ENCODE data around the gene CD302. TPM values are rescaled to one million over a fixed set of nuclear protein-coding genes. Genes with fewer than 3 reads are reported as not detected.

The CD302 gene
- total RNA-seq, 1 donor from 2014 or later = 1.1 TPM

- H3K4me1 ChIP-seq = no peaks in the 10 kb centered on the region
Observed at GRCh38 chr2:159775021-159775420, 23.0 kb downstream of the CD302 start.

GRCh38 chr2:159774370-159774990, 23.5 kb downstream of the CD302 start:
- no peak for DNase-seq (ENCODE audit: low spot score)
- Histone ChIP-seq H3K9ac (no peak overlapping the region), H3K4me1 (no peaks in the 10 kb centered on the region), H4K20me1 (ENCODE audit: low read depth) (no peaks in the 10 kb centered on the region), H3K36me3 (no peaks in the 10 kb centered on the region), H3K4me2 (no peak overlapping the region), H3K4me3 (no peak overlapping the region), H3K27me3 (no peaks in the 10 kb centered on the region), H3K27ac (no peak overlapping the region), H3F3A (ENCODE audit: low read depth) (peaks cover 27% of the 10 kb centered on the region), H2AFZ (replicated peaks) (no peak overlapping the region), H3K9me3 (ENCODE audit: low read depth) (no peaks in the 10 kb centered on the region), H3K79me2 (ENCODE audit: low read depth) (no peaks in the 10 kb centered on the region)
- H3K27ac Mint-ChIP-seq = no peak overlapping the region
- H3K9me3 Mint-ChIP-seq = no peaks in the 10 kb centered on the region
- no peak overlapping the region for H3K4me3 Mint-ChIP-seq
- H3K4me1 Mint-ChIP-seq = no peaks in the 10 kb centered on the region
- H3K27me3 Mint-ChIP-seq (ENCODE audit: insufficient read depth, low read depth) = peaks cover 2% of the 10 kb centered on the region
- peaks cover 4% of the 10 kb centered on the region for H3K36me3 Mint-ChIP-seq
- TF ChIP-seq EZH2 (IDR thresholded peaks at IDR 0.05) = no peak
- no peak for TF ChIP-seq EZH2phosphoT487 (IDR thresholded peaks at IDR 0.05)
- no peak for TF ChIP-seq CTCF (IDR thresholded peaks at IDR 0.05)

More at GRCh38 chr2:159775021-159775420, 23.0 kb downstream of the CD302 start:
- no peaks in the 10 kb centered on the region for H3K27me3 ChIP-seq
- no peaks in the 10 kb centered on the region for H3K4me1 Mint-ChIP-seq
- no peak overlapping the region for H3K27ac Mint-ChIP-seq
- no peak for DNase-seq (ENCODE audit: low spot score)
- no peaks in the 10 kb centered on the region for H3K36me3 ChIP-seq
- H4K20me1 ChIP-seq (ENCODE audit: low read depth) = no peaks in the 10 kb centered on the region
- H3K9me3 Mint-ChIP-seq = no peaks in the 10 kb centered on the region
- H3K4me3 Mint-ChIP-seq = no peak overlapping the region
- peaks cover 4% of the 10 kb centered on the region for H3K36me3 Mint-ChIP-seq
- H3K9ac ChIP-seq = no peak overlapping the region
- no peaks in the 10 kb centered on the region for H3K79me2 ChIP-seq (ENCODE audit: low read depth)
- TF ChIP-seq EZH2phosphoT487 (IDR thresholded peaks at IDR 0.05) (no peak), EZH2 (IDR thresholded peaks at IDR 0.05) (no peak), CTCF (IDR thresholded peaks at IDR 0.05) (no peak)
- peaks cover 2% of the 10 kb centered on the region for H3K27me3 Mint-ChIP-seq (ENCODE audit: insufficient read depth, low read depth)
- H3K9me3 ChIP-seq (ENCODE audit: low read depth) = no peaks in the 10 kb centered on the region
- H3K4me2 ChIP-seq = no peak overlapping the region
- H2AFZ ChIP-seq (replicated peaks) = no peak overlapping the region
- H3K4me3 ChIP-seq = no peak overlapping the region
- H3K27ac ChIP-seq = no peak overlapping the region
- peaks cover 27% of the 10 kb centered on the region for H3F3A ChIP-seq (ENCODE audit: low read depth)

- H3K4me3 ChIP-seq = no peak overlapping the region
- H3K27ac ChIP-seq = no peak overlapping the region
- Mint-ChIP-seq H3K4me3 (no peak overlapping the region), H3K27me3 (ENCODE audit: insufficient read depth, low read depth) (peaks cover 2% of the 10 kb centered on the region), H3K36me3 (peaks cover 7% of the 10 kb centered on the region), H3K27ac (no peak overlapping the region), H3K9me3 (no peaks in the 10 kb centered on the region), H3K4me1 (no peaks in the 10 kb centered on the region)
- H3K9me3 ChIP-seq (ENCODE audit: low read depth) = no peaks in the 10 kb centered on the region
- H3K9ac ChIP-seq = no peak overlapping the region
- H3F3A ChIP-seq (ENCODE audit: low read depth) = peaks cover 27% of the 10 kb centered on the region
- no peaks in the 10 kb centered on the region for H3K4me1 ChIP-seq
- no peak for DNase-seq (ENCODE audit: low spot score)
- H4K20me1 ChIP-seq (ENCODE audit: low read depth) = no peaks in the 10 kb centered on the region
- no peaks in the 10 kb centered on the region for H3K36me3 ChIP-seq
- H3K4me2 ChIP-seq = no peak overlapping the region
- H3K27me3 ChIP-seq = no peaks in the 10 kb centered on the region
- H2AFZ ChIP-seq (replicated peaks) = no peak overlapping the region
- TF ChIP-seq CTCF (IDR thresholded peaks at IDR 0.05) (no peak), EZH2phosphoT487 (IDR thresholded peaks at IDR 0.05) (no peak)
- H3K79me2 ChIP-seq (ENCODE audit: low read depth) = no peaks in the 10 kb centered on the region
Observed at GRCh38 chr2:159773886-159774285, 24.1 kb downstream of the CD302 start.
